B cell (primary cell): ENCODE data around the gene GARIN5A. TPM values are rescaled to one million over a fixed set of nuclear protein-coding genes. Genes with fewer than 3 reads are reported as not detected.
A peak's percentile ranks its signal among the peaks of the same experiment; 100 is the strongest.

Experiments used
- ATAC-seq: fragments of 200-7000 bp; cut with Tn5 transposase; one replicate; pipeline ENCODE4 v1.10.0; 2021; ENCODE audit warnings: low read depth, mild to moderate bottlenecking, moderate number of reproducible peaks, moderate library complexity
- CTCF ChIA-PET: fragments of 350-600 bp; sonication (Branson Sonifier 250); formaldehyde crosslinking; loops from one replicate; lab custom pipeline; 2021; ENCODE audit warnings: antibody characterized with exemption, inconsistent platforms; lab: Charles Lee
- POLR2A ChIA-PET: fragments of 350-600 bp; sonication (Branson Sonifier 250); formaldehyde crosslinking; loops from one replicate; lab custom pipeline; 2021; ENCODE audit warnings: antibody characterized with exemption; lab: Charles Lee
- DNase-seq: peaks from one replicate; pipeline ENCODE4 v3.0.0; 2013
- H2AFZ ChIP-seq: 2 replicates; pipeline ENCODE4 v1.6.1; 2012; ENCODE audit warnings: mild to moderate bottlenecking, low read depth, low read length; ENCODE audit not compliant: insufficient read depth, poor library complexity, severe bottlenecking
- H3K27ac ChIP-seq, 2 donors: 1 replicate in 1 of 2; 2 replicates in 1 of 2; pipeline ENCODE4 v1.5.1; 2012 to 2013; ENCODE audit warnings: low read length in 2 of 2, mild to moderate bottlenecking in 2 of 2, moderate library complexity in 1 of 2
- H3K27me3 ChIP-seq, 4 experiments: fragments of 200-600 bp in 1 of 4; sonication (generic) in 1 of 4; replicated peaks in 1 of 4; 1 replicate in 2 of 4; 2 replicates in 2 of 4; pipeline versions ENCODE4 v1.6.1 to v1.7.0; 2013 to 2016; ENCODE audit warnings: low read length in 3 of 4, mild to moderate bottlenecking in 2 of 4, mixed read lengths in 1 of 4, moderate library complexity in 1 of 4; ENCODE audit not compliant: insufficient read depth in 4 of 4, control insufficient read depth in 3 of 4; ENCODE audit errors: control extremely low read depth in 1 of 4
- H3K36me3 ChIP-seq, 2 experiments: replicated peaks in 1 of 2; 1 replicate in 1 of 2; 2 replicates in 1 of 2; pipeline versions ENCODE4 v1.6.1 to v1.7.1; 2013; ENCODE audit warnings: low read length in 1 of 2; ENCODE audit not compliant: insufficient read depth in 2 of 2, control insufficient read depth in 1 of 2; ENCODE audit errors: control extremely low read depth in 1 of 2, extremely low read depth in 1 of 2
- H3K4me1 ChIP-seq, 2 donors: fragments of 200-600 bp in 1 of 2; sonication (generic) in 1 of 2; 1 replicate in 1 of 2; 2 replicates in 1 of 2; pipeline versions ENCODE4 v1.5.1 to v1.6.1; 2013 to 2017; ENCODE audit warnings: low read length in 2 of 2; ENCODE audit not compliant: control insufficient read depth in 2 of 2, insufficient read depth in 2 of 2
- H3K4me2 ChIP-seq: replicated peaks from 2 replicates; pipeline ENCODE3; 2012; ENCODE audit warnings: mild to moderate bottlenecking, low read depth, low read length; ENCODE audit not compliant: poor library complexity, severe bottlenecking
- H3K4me3 ChIP-seq, 5 experiments: fragments of 200-600 bp in 1 of 5; sonication (generic) in 1 of 5; 1 replicate in 3 of 5; 2 replicates in 2 of 5; pipeline versions ENCODE4 v1.5.1 to v1.7.0; 2011 to 2016; ENCODE audit warnings: low read length in 4 of 5, mild to moderate bottlenecking in 4 of 5, low read depth in 2 of 5, control low read depth in 1 of 5, moderate library complexity in 1 of 5; ENCODE audit not compliant: insufficient read depth in 1 of 5; ENCODE audit errors: control extremely low read depth in 1 of 5, extremely low read depth in 1 of 5
- H3K79me2 ChIP-seq: fragments of 200-600 bp; sonication (generic); one replicate; pipeline ENCODE4 v1.6.0; 2016; ENCODE audit warnings: low read length; ENCODE audit not compliant: control insufficient read depth, insufficient read depth
- H3K9ac ChIP-seq: fragments of 200-600 bp; sonication (generic); 2 replicates; pipeline ENCODE4 v1.6.1; 2017; ENCODE audit warnings: mild to moderate bottlenecking, low read length, moderate library complexity
- H3K9me3 ChIP-seq, 3 donors: one replicate each; pipeline versions ENCODE4 v1.6.1 to v1.7.1; 2013; ENCODE audit warnings: low read length in 2 of 3; ENCODE audit not compliant: control insufficient read depth in 2 of 3, insufficient read depth in 1 of 3; ENCODE audit errors: control extremely low read depth in 1 of 3
- H4K20me1 ChIP-seq: 2 replicates; pipeline ENCODE4 v1.6.0; 2012; ENCODE audit warnings: mild to moderate bottlenecking, low read length; ENCODE audit not compliant: insufficient read depth, control insufficient read depth, poor library complexity, severe bottlenecking
- H3K27ac Mint-ChIP-seq: one replicate; pipeline ENCODE4 v1.8.0; 2021; ENCODE audit warnings: mixed read lengths
- H3K27me3 Mint-ChIP-seq: one replicate; pipeline ENCODE4 v1.8.0; 2021; ENCODE audit warnings: mixed read lengths
- H3K4me1 Mint-ChIP-seq: one replicate; pipeline ENCODE4 v1.8.0; 2021; ENCODE audit warnings: mixed read lengths
- H3K4me3 Mint-ChIP-seq: one replicate; pipeline ENCODE4 v1.8.0; 2021; ENCODE audit warnings: mixed read lengths
- H3K9me3 Mint-ChIP-seq: one replicate; pipeline ENCODE4 v1.8.0; 2022; ENCODE audit warnings: mixed read lengths; ENCODE audit not compliant: insufficient read depth
- EZH2 ChIP-seq: IDR thresholded peaks from 2 replicates; pipeline ENCODE4 v1.6.1; 2012; ENCODE audit warnings: borderline replicate concordance, low read depth, mild to moderate bottlenecking, moderate library complexity, low read length; ENCODE audit not compliant: insufficient read depth, poor library complexity, severe bottlenecking
- WGBS: methylation state at CpG from one replicate; pipeline ENCODE4 v1.1.5; 2013; ENCODE audit warnings: missing lambda C conversion rate; ENCODE audit not compliant: insufficient coverage; 5-methylcytosine and 5-hydroxymethylcytosine counted together
- intact Hi-C: fragments of 100-400 bp; cut with micrococcal nuclease; formaldehyde crosslinking; loops from one replicate; pipeline ENCODE4 v1.10.0; 2022
- polyA plus RNA-seq: library from polyadenylated mRNA; depleted of rRNA; stranded (reverse); fragments of >200 nt; gene quantifications from 2 replicates; pipeline ENCODE4 v1.2.3, GENCODE V29; 2012
- total RNA-seq, 2 donors: library from RNA; stranded (reverse); fragments of 120-200 nt in 1 of 2; gene quantifications; 1 replicate in 1 of 2; 2 replicates in 1 of 2; pipeline versions ENCODE4 v1.2.3 to v1.2.4, GENCODE V29; 2013 to 2022
- TF ChIP-seq, protein P1 (sequence below): fragments of 200-600 bp; IDR thresholded peaks from one replicate; pipeline ENCODE4 v1.8.0; 2022; ENCODE audit warnings: antibody characterized with exemption, mild to moderate bottlenecking

GARIN5A gene
- total and polyA plus RNA-seq, 2 donors (not counting 1 experiment from before 2014, with no cell fraction given), result 0.22 to 0.34 TPM

DNA sequence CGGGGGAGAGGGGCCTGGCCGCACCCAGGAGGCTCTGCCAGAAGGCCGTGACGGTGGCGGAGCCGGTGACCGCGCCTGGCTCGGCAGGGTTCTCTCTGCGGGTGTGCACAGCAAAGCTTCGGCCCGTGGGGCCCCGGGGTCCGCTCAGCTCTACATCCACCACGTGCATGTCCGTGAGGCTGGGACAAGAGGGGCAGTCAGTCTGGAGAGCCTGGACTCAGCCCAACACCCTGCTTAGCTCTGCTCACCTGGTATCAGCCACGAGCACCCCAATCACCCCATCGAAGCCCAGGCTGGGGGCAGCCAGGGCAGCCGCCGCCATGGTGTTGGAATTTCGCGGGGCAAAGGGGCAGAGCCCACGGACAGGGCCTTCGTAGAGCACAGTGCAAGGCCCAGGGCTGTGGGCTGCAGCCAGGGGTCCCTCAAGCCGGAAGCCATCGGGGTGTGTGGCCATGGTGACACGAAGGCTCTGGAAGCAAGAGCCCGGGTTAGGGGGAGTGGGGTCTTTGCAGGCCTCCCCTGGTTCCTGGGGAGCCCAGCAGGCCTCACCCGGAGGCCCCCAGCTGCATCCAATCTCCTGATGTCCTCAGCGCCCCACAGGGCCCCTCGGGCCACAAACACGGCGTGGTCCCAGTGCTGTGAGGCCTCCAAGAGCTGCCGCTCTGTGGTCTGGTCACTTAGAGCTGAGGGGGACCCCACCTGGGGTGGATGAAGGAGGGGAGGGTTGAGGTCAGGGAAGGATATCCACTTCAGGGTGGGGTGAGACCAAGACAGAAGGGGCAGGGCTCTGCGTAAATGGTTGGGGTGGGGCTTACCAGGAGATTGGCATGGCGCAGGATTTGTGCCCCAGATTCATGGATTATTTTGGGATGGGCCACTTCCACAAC is 35.7 kb upstream of the GARIN5A start:
- 96% methylated on average over 34 of the region's 36 CpGs for WGBS
- CTCF ChIA-PET, result interaction anchor here (0.8 to 1.7 kb wide), 4 partner anchors 10 to 382 kb away, joined by 3 to 6 read pairs (median 4); no protein-coding TSS in a partner anchor

More for the DNA sequence above, 35.7 kb upstream of the GARIN5A start:
- Histone ChIP-seq H2AFZ (peak overlapping the region; percentile 90), H3K9me3 (peaks cover 0 to 4% (median 0%) of the 10 kb centered on the region in 3 donors), H3K4me3 (peak overlapping the region in 3 of 5 experiments; percentile 62 to 84 (median 72)), H3K36me3 (no peaks in the 10 kb centered on the region), H4K20me1 (no peaks in the 10 kb centered on the region), H3K4me1 (peaks cover 14 to 20% of the 10 kb centered on the region in 2 donors), H3K9ac (peak overlapping the region; percentile 82), H3K79me2 (no peaks in the 10 kb centered on the region), H3K27ac (peak overlapping the region; percentile 87 to 98), H3K4me2 (peak overlapping the region; percentile 91), H3K27me3 (peaks cover 0 to 25% (median 2%) of the 10 kb centered on the region in 4 experiments)
- Mint-ChIP-seq H3K9me3 (no peaks in the 10 kb centered on the region), H3K4me1 (peaks cover 17% of the 10 kb centered on the region), H3K4me3 (no peak overlapping the region), H3K27me3 (peaks cover 3% of the 10 kb centered on the region), H3K27ac (peak overlapping the region; percentile 26)
- DNase-seq (no peak), ATAC-seq (no peak)
- POLR2A ChIA-PET, result interaction anchor here (1.1 kb wide), 1 partner anchor 81 kb away, joined by 3 read pairs; no protein-coding TSS in a partner anchor
- intact Hi-C loops, result no loop called here
- TF ChIP-seq, protein P1, sequence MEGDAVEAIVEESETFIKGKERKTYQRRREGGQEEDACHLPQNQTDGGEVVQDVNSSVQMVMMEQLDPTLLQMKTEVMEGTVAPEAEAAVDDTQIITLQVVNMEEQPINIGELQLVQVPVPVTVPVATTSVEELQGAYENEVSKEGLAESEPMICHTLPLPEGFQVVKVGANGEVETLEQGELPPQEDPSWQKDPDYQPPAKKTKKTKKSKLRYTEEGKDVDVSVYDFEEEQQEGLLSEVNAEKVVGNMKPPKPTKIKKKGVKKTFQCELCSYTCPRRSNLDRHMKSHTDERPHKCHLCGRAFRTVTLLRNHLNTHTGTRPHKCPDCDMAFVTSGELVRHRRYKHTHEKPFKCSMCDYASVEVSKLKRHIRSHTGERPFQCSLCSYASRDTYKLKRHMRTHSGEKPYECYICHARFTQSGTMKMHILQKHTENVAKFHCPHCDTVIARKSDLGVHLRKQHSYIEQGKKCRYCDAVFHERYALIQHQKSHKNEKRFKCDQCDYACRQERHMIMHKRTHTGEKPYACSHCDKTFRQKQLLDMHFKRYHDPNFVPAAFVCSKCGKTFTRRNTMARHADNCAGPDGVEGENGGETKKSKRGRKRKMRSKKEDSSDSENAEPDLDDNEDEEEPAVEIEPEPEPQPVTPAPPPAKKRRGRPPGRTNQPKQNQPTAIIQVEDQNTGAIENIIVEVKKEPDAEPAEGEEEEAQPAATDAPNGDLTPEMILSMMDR, result no peak
- TF ChIP-seq EZH2, result no peak
